ENCODE measurements around the gene TRAK1.
A peak's percentile ranks its signal among the peaks of the same experiment; 100 is the strongest.
"Not testable (repeated sequence)": the region's sequence is repeated elsewhere in the genome, so short reads cannot be mapped to it uniquely, and the experiment has no call there.

Gene TRAK1

DNA sequence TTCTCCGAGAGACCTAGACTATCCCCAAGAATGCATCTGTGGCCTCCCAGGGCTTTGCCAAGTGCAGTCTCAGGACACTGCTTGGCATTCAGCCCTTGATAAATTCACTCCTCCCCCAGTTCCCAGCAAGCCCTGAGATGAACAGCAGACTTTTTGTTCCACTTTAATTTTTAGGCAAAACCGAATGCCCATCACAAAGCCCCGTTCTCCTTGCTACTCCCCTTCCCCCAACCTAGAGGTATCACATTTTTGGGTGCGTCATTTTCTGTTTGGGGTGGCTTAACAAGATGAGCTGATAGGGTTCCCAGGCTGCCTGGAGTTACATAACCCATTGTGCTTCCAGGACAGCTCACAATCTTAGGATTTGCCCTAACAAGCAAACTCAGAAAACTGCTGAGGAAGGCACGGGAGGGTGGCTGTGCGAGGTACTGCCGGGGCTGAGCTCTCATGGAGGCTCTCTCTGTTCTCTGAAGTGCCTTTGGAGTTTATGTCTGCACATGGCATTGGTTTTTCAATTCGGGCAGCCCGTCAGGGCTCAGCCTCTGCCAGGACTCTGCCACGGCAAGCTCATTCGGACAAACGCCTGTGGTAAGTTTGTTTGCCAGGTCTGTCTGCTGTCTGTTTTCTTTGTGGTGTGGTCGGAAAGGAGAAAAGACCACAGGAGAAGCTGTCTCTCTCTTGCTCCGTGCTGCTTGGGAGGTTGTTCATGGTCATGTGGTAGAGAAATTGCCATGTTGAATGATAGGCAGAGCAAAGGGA lies at the start of gene TRAK1:
Gene TRAK1 (plus strand): TSS at position 385 of the 759 bp plus-strand sequence. CDS start 113 bp downstream, at position 498.
- peak; percentile 82 for DNase-seq (ENCODE audit: low spot score)

GRCh38 chr3:42042747-42043098 lies 48.4 kb upstream of the TRAK1 start:
- no peak for DNase-seq (ENCODE audit: low spot score)

DNA sequence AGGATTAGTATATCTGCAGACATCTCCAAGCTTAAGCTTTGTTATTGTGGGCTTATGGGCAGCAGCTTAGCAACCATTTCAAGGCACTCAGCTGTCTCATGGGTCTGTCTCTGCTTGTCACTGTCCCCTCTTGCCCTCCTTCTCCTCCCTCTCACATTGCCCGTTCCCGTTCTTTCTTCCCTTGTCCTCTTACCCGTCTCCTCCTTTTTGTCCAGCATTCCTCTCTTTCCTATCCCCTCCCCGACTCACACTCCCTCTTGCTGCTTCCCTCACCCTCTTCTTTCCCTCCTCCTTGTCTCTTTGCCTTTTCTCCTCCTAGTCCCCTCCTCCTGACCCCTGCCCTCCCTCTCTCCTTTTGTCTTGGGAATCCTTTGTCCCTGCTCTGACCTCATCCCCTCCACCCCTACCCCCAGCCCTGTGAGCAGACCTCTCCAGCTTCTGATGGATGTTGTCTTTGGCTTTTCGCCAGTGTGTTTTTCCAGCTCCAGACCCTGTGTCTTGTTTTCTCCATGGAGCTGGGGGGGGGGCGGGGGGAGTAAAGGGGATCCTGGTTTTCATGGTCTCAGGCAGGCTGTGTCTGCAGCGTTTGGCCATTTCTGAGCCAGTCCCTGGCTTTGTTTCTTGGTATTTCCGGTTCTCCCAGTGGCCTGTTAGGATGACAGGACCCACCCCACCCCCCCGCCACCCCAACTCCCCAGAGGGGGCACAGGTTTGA lies 47.9 kb upstream of the TRAK1 start:
- DNase-seq (ENCODE audit: low spot score), result no peak

- DNase-seq (ENCODE audit: low spot score), result peak; percentile 81
Measured at GRCh38 chr3:42045708-42046243, 45.4 kb upstream of the TRAK1 start.

- not testable (repeated sequence) for DNase-seq (ENCODE audit: low spot score)
Measured at GRCh38 chr3:42048526-42048925, 42.6 kb upstream of the TRAK1 start.

GRCh38 chr3:42050126-42050525 lies 41.0 kb upstream of the TRAK1 start:
- DNase-seq (ENCODE audit: low spot score), result no peak

DNA sequence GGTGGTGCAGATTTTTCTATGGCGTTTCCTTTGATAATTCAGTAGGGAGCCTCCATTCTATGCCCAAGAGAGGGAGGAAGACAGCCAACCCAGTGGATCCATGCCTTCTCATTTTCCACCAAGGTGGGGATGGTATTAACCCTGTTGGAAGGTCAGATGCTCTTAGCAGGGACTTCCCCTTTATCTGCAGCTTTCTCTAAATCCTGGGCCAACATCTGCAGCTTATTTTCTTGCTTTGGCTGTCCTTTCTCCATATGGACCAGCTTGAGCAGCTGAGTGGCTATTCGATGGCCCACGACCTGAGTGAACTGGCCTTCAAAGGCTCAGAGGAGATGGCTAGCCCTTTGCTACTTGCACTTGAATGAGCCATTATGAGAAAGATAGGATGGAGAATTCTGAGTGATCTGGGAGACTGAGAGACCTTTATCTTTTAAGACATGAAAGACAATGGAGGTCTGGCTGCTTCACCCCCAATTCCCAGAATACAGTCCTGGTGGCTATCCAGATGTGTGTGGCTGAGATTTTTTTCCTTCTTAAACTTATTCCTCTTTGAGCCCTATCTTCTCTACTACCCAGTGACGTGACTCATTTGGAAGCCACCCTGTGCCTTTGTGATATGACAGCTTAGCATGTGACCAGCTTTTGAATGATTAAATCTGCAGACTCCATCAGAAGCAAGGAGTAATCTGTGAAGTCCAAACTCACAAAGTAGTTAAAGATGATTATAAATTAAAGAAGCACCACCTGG lies 39.6 kb upstream of the TRAK1 start:
- no peak for DNase-seq (ENCODE audit: low spot score)

DNA sequence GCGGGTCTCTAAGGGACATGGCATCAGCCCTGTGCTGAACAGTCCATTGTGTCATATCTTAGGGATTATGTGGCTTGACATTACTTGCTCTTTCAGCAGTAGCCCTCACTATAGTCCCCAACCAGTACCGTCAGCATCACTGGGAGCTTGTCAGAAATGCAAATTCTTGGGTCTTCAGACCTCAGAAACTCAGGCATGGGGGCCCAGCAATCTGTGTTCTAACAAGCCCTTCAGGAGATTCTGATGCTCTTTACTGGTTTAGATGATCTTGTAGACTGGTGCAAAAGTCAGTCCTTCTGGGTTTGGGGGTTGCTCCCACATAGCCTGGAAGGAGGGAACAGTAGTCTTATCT lies 39.0 kb upstream of the TRAK1 start:
- DNase-seq (ENCODE audit: low spot score), result no peak

DNA sequence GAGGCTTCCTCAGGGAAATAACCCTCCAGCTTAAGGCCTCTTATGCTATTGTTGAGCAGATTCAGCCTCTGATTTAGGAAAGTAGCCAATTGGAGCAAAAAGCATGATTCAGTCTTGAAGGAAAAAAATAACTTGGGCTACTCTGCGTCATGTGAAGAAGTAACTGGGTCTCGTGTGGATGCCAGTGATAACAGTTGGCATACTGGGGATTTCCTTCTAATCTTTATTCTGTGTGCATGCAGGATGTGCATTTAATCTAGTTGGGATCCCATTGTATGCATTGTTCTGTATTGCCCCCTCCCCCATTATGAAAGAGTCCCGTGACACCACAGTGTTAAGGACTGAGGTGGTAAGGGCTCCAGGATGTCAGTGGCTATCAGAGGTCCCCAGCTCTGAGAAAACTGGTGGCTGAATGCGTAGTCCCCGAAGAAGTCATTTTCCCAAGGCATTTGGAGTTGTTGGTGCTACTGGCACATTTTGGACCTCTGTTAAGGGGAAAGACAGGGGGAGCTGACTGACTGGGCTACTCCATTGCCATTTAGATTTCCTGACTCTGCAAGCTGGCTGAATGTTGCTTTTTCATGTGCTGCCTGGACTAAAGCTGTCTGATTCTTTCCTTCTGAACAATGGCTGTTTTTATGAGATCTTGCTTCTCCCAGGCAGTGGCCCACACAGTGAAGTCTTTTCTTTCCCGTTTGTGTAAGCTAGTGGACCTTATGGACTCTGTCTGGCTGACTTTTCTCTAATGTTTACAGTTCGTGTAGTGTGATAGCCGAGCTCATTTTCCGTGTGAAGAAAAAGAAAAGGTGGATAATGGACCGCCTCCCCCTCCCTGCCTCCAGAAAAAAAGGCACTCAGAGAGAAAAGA lies 38.4 kb upstream of the TRAK1 start:
- peak; percentile 72 for DNase-seq (ENCODE audit: low spot score)

GRCh38 chr3:42053476-42053875 lies 37.7 kb upstream of the TRAK1 start:
- DNase-seq (ENCODE audit: low spot score), result no peak

GRCh38 chr3:42055291-42055690 lies 35.9 kb upstream of the TRAK1 start:
- DNase-seq (ENCODE audit: low spot score), result no peak

GRCh38 chr3:42056840-42057239 lies 34.3 kb upstream of the TRAK1 start:
- DNase-seq (ENCODE audit: low spot score), result peak; percentile 80

DNA sequence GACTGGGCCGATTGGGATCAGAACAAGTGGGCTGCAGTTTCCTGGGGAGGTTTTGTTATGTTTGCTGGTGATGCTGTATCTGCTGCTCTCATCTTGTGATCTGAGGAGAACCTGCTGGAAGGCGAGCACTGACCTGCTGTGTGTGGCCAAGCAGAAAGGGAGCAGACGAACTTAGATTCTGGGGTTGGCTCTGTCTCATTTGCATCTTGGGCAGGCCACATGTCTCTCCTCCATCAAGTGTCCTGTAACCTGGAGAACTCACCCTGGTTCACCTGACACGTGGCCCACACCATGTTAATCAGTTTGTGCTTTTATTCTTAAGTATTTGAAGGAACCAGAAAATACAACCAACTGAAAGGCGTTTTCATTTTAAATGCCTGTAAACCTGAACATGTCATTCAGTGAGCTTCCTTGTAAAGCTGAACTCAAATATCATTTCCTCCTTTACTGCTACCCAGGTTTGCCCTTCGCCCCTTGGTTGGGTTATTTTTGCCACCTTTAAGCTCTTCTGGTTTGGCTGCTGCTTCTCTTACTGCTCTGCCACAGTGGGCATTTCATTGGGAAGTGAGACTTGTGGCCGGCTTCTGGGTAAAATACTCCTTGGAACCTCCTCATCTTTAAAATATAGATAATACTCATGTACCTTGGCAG lies 33.5 kb upstream of the TRAK1 start:
- peak; percentile 77 for DNase-seq (ENCODE audit: low spot score)

DNA sequence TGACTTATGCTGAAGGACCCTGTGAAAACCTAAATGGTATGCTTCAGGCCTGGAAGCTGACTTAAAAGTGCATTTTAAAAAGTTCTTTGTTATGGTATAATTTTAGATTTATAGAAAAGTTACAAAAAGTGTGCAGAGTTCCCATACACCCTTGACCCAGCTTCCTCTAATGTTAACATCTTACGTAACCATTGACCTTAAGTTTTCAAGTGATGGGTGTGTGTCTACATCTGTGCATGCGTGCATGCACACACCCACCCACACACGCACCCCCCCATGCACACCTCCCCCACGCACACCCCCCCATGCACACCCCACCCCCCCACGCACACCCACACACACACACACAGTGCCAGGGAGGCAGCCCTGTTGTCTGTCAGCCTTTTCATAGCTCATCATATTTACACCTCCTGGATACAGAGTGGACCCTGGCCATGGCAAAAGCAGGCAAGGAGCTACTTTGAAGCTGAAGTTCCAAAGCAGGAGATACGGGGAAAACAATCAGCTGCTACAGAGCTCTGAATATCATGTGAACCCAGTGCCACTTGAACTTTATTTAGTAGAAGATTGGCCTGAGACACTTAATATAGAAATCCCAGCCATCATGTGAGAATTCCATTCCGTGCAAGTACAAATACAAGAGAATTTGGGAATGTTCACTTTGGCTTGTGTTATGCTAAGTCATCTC lies 30.0 kb upstream of the TRAK1 start:
- DNase-seq (ENCODE audit: low spot score), result no peak

DNA sequence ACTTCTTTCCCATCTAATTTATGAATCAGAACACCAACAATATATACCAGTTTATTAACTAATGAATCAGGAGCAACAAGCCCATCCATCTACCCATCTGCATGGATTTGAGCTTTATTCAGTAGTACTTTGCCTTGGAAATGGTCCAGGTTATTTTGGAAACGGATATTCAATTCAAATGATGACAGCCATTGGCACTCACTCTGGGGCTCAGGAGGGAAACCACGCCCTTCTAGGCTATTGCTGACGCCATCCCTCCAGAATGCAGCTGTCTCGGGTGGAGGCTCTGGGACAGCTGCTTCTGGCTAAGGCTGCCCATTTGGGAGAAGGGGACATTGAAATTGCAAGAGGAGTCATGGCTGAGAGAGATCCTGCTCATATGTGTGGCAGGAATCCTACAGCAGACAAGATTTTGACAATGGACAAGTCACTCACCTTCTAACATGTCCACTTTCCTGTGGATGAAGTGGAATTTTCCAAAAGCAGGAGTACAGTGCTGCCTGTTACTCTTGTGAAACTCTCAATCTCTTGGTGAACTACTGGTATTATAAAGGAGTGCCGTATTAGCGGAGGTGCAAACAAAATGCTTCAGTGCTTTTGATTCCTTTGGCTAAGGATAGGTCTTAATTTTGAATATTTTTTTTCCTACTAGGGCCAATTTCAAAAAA lies 29.3 kb upstream of the TRAK1 start:
- no peak for DNase-seq (ENCODE audit: low spot score)

DNA sequence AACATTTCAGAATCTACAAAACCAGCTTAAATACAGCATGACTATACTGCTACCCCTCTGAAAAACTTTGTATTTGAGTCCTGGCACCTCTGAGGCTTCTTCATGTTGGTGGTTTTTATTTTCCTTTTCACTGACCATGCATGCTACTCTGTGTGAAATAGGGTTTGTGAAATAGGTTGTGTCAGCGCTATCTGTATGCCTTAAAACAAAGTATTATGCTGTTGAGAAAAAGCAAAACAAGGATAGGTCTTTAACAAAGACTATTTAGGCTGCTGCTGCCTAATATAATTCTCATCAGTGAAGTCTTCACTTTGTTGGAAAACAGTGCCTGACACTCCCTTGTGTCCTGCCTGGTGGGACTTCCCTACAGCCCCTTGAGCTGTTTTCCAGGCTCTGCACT lies 28.7 kb upstream of the TRAK1 start:
- DNase-seq (ENCODE audit: low spot score), result no peak

- no peak for DNase-seq (ENCODE audit: low spot score)
Measured at GRCh38 chr3:42063888-42064287, 27.3 kb upstream of the TRAK1 start.

GRCh38 chr3:42066516-42067181 lies 24.5 kb upstream of the TRAK1 start:
- no peak for DNase-seq (ENCODE audit: low spot score)

DNA sequence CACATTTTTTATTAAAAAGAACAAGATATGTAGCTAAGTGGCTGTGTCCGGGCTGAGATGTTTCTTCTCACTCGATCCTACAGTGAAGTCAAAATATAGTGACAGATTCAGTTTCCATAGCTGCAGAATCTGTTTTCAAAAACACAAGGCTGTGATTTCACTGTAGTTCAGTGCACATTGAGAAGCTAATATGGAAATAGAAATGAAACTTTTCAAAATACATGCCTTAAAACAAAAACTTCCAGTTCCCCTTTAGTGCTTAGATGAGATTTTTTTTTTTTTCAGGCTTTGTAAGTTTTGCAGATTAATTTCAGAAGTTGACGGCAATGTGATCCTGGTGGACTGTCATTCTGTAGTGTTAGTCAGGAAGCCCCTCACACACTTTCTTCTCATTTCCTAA lies 23.8 kb upstream of the TRAK1 start:
- no peak for DNase-seq (ENCODE audit: low spot score)

Measured in cerebellar cortex (tissue), 1 donor.